Left lung (tissue), 10 donors: ENCODE measurements around the gene PAX2. TPM values are rescaled to one million over a fixed set of nuclear protein-coding genes. Genes with fewer than 3 reads are reported as not detected.

ENCODE experiments used
- ATAC-seq: fragments of 200-7000 bp; cut with Tn5 transposase; one replicate; pipeline ENCODE4 v1.9.1; 2020; ENCODE audit warnings: moderate library complexity
- DNase-seq, 4 donors: peaks; one replicate each; pipeline ENCODE4 v3.0.0-alpha.2; 2013 to 2020
- H3K27ac ChIP-seq, 2 donors: fragments of 200-600 bp; sonication (generic) in 1 of 2; one replicate each; pipeline versions ENCODE4 v1.5.0 to v1.8.0; 2020 to 2021
- H3K27me3 ChIP-seq, 2 donors: fragments of 200-600 bp; sonication (generic) in 1 of 2; one replicate each; pipeline versions ENCODE4 v1.5.0 to v1.8.0; 2020 to 2021
- H3K36me3 ChIP-seq, 2 donors: fragments of 200-600 bp; sonication (generic) in 1 of 2; one replicate each; pipeline versions ENCODE4 v1.5.0 to v1.8.0; 2020 to 2021
- H3K4me1 ChIP-seq, 2 donors: fragments of 200-600 bp; one replicate each; pipeline ENCODE4 v1.8.0; 2021
- H3K4me3 ChIP-seq, 2 donors: fragments of 200-600 bp; sonication (generic) in 1 of 2; one replicate each; pipeline versions ENCODE4 v1.5.0 to v1.8.0; 2020 to 2021; ENCODE audit warnings: mild to moderate bottlenecking in 1 of 2
- H3K9me3 ChIP-seq, 2 donors: fragments of 200-600 bp; sonication (generic) in 1 of 2; one replicate each; pipeline versions ENCODE4 v1.5.0 to v1.8.0; 2020 to 2021
- intact Hi-C, 2 donors: fragments of 100-400 bp; cut with DNase I; formaldehyde crosslinking; loops; one replicate each; pipeline versions ENCODE4 v1.11.2 to v1.14.2; 2022
- polyA plus RNA-seq, 6 donors: library from polyadenylated mRNA; unstranded; fragments of 120-200 nt; gene quantifications; one replicate each; pipeline ENCODE4 v1.2.1, GENCODE V29; 2013; ENCODE audit not compliant: insufficient read length in 6 of 6
- total RNA-seq, 2 donors: library from RNA; stranded (reverse); fragmentation: NEBNext Ultra II Directional; extraction: Animal tissue kit (Norgen Biotek cat#: 25700); gene quantifications; one replicate each; pipeline ENCODE4 v1.2.1, GENCODE V29; 2021
- TF ChIP-seq, protein P1 (sequence below), 2 donors: fragments of 200-600 bp; sonication (generic) in 1 of 2; IDR thresholded peaks; one replicate each; pipeline versions ENCODE4 v1.5.0 to v1.8.0; 2021; ENCODE audit warnings: antibody characterized with exemption in 2 of 2
- donor health status: DM: no; HTN: yes; CAD: no.
- donor health status: DM: no; HTN: no; CAD: no.

The PAX2 gene
- total and polyA plus RNA-seq, 8 donors, result 0.18 to 1.2 (median 0.47) TPM; not detected in 3

DNA sequence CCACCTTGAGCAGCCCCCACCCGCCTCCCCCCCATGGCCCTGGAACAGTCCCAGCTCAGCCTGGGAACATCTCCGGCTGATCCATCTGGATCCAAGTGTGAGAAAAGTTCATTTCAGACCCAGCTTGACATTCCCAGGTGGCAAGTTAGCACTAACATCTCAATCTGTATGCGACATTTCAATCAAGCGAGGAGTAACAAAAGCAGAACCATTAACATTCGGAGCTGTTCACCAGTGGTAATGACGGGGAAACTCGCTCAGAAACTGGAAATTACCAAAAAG, 65.4 kb downstream of the PAX2 start:
- H3K9me3 ChIP-seq, result no peaks in the 10 kb centered on the region
- intact Hi-C loops, result no loop called here
- H3K4me3 ChIP-seq, result no peak overlapping the region
- no peaks in the 10 kb centered on the region for H3K4me1 ChIP-seq
- no peaks in the 10 kb centered on the region for H3K36me3 ChIP-seq
- TF ChIP-seq, protein P1, sequence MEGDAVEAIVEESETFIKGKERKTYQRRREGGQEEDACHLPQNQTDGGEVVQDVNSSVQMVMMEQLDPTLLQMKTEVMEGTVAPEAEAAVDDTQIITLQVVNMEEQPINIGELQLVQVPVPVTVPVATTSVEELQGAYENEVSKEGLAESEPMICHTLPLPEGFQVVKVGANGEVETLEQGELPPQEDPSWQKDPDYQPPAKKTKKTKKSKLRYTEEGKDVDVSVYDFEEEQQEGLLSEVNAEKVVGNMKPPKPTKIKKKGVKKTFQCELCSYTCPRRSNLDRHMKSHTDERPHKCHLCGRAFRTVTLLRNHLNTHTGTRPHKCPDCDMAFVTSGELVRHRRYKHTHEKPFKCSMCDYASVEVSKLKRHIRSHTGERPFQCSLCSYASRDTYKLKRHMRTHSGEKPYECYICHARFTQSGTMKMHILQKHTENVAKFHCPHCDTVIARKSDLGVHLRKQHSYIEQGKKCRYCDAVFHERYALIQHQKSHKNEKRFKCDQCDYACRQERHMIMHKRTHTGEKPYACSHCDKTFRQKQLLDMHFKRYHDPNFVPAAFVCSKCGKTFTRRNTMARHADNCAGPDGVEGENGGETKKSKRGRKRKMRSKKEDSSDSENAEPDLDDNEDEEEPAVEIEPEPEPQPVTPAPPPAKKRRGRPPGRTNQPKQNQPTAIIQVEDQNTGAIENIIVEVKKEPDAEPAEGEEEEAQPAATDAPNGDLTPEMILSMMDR (IDR thresholded peaks at IDR 0.05), result no peak
- no peak overlapping the region for H3K27ac ChIP-seq
- ATAC-seq (no peak), DNase-seq (no peak)
- H3K27me3 ChIP-seq, result peaks cover 0 to 100% of the 10 kb centered on the region in 2 donors

DNA sequence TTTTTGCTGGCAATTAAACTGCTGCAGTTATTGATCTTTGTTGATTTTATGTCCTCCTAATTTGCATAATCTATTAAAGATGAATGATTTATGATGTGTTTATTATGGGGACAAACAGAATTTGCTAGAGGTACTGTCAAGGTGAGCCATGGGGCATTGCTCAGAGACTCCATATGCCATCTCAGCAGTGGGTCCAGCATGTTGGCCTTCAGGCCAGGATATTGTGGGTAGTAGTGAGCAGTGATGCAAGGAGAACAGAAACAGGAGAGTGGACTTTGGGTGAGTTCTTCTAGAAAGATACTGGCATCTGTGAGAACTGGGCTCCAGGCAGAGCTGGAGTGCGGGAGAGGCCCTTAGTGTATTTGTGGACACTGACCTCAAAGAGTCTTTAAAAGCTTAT, 65.9 kb downstream of the PAX2 start:
- no peaks in the 10 kb centered on the region for H3K9me3 ChIP-seq
- ATAC-seq, result no peak
- peaks cover 0 to 100% of the 10 kb centered on the region in 2 donors for H3K27me3 ChIP-seq
- intact Hi-C loops, result no loop called here
- no peak overlapping the region for H3K4me3 ChIP-seq
- H3K36me3 ChIP-seq, result no peaks in the 10 kb centered on the region
- TF ChIP-seq, protein P1 (IDR thresholded peaks at IDR 0.05), result no peak
- no peaks in the 10 kb centered on the region for H3K4me1 ChIP-seq
- no peak overlapping the region for H3K27ac ChIP-seq
- no peak for DNase-seq

DNA sequence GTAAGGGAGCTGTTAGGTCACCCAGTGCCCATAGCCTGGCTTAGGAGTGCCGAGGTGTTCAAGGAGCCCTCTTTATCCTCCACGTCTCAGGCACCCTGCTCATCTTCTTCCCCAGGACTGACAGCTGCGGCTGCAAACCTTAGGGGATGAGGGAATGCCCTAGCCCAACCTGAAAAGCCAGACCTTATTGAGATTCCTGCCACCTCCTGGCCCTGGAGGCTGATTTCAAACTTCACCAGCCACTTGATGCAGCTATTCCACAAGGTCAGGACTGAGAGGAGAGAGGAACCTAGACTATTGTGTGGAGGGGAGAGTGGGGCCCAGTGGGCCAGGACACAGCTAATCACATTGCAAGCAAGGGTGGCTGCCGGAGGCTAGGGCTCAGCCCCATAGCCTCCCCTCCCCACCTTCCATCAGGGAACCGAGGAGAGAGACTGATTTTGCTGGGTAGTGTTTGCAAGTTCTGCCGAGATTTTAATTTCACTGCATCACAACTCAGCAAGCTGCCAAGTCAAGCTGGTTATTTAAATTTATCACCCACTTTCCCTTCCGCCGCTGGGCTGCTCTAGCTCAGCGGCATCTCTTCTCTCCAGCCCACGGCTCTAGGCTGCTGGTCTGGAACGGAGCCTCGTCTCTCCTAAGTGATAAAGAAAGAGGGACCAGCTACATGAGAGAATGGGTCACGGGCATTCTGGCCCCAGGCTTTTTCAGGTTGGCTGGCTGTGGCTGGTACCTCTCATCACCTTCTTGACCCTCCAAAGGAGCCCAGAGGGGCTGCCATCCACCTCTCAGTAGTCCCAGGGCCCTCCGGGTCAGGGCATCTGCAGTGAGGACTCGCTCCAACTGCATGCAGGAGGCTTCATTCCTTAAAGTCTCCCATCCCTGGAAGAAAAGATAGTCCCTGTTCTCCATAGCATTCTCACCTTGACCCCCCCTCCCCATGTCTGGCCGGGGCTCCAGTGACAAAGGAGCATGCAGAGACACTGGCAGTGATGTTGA, 66.7 kb downstream of the PAX2 start:
- intact Hi-C loops, result no loop called here
- TF ChIP-seq, protein P1 (IDR thresholded peaks at IDR 0.05), result no peak
- DNase-seq (peak in 1 of 4 donors; percentile 27), ATAC-seq (no peak)
- H3K4me1 ChIP-seq, result no peaks in the 10 kb centered on the region
- no peaks in the 10 kb centered on the region for H3K9me3 ChIP-seq
- peaks cover 0 to 100% of the 10 kb centered on the region in 2 donors for H3K27me3 ChIP-seq
- H3K27ac ChIP-seq, result no peak overlapping the region
- H3K4me3 ChIP-seq, result no peak overlapping the region
- no peaks in the 10 kb centered on the region for H3K36me3 ChIP-seq

DNA sequence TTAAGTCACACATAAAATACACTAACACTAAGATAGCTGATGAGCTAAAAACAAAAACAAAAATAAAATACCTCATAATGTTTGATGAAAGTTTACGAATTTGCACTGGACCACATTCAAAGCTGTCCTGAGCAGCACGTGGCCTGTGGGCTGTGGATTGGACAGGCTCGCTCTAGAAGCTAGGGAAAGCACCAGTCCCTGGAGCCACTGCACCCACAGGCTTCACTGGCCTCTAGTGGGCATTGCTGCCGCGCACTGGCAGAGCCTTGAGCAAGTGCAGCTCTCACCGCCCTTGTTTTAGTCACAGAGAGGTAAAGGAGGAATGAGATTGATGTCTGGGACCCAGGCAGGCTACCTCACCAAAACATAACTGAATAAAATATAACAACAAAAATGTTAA, 67.6 kb downstream of the PAX2 start:
- peaks cover 0 to 98% of the 10 kb centered on the region in 2 donors for H3K27me3 ChIP-seq
- intact Hi-C loops, result no loop called here
- no peak for ATAC-seq

More for the DNA sequence above, 67.6 kb downstream of the PAX2 start:
- Histone ChIP-seq H3K9me3 (no peaks in the 10 kb centered on the region), H3K4me1 (no peaks in the 10 kb centered on the region), H3K27ac (no peak overlapping the region), H3K4me3 (no peak overlapping the region), H3K36me3 (no peaks in the 10 kb centered on the region)
- TF ChIP-seq, protein P1 (IDR thresholded peaks at IDR 0.05), result no peak
- peak in 1 of 4 donors; percentile 17 for DNase-seq
